GM12873 (cell line): ENCODE measurements around the gene PRAC1.

ENCODE experiments used
- TF ChIP-seq, protein P1 (sequence below): IDR thresholded peaks from 2 replicates; pipeline ENCODE4 v1.5.1; 2012; ENCODE audit warnings: low read depth, mild to moderate bottlenecking, moderate library complexity, low read length, control low read depth; ENCODE audit not compliant: insufficient read depth; ENCODE audit errors: missing control alignments

Gene PRAC1

DNA sequence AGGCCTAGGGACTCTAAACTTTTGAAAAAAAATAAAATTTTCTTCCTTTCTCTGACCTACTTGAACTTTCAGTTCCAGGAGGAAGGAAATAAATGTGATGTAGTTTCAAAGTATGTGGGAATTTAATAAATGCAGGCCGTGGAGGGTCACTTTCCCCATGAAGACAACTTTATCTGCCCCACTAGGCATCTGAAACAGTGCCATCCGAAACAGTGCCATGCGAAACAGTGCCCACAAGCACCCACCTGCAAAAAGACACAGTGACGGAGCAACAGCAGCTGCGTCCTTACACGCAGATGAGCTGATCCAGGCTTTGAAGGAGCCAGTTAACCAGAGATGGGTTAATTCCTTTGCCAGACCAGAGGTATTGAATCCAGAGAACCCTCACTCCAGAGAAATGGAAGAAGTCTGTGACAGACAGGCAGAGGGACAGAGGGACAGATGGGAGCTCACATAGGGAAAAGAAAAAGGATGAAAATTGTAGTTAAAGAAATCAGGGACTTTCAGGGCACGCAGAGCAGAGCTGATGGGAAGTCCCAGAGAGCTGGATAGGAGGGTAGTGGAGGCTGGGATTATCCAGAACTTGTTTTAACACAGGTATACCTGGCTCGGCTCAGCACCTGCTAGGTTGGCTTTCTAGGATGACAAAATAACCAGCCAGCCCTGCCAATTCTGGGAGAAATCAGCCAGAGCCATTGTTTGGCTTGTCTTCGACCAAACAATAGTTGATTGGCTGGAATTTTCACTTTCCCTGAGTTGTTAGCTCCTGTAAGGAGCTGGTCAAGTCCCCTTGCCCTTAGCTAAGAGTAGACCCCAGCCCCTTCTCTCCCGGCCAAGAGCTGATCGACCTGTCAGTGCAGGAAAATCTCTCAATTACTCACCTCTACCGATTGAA lies 23.3 kb upstream of the PRAC1 start:
- TF ChIP-seq, protein P1, sequence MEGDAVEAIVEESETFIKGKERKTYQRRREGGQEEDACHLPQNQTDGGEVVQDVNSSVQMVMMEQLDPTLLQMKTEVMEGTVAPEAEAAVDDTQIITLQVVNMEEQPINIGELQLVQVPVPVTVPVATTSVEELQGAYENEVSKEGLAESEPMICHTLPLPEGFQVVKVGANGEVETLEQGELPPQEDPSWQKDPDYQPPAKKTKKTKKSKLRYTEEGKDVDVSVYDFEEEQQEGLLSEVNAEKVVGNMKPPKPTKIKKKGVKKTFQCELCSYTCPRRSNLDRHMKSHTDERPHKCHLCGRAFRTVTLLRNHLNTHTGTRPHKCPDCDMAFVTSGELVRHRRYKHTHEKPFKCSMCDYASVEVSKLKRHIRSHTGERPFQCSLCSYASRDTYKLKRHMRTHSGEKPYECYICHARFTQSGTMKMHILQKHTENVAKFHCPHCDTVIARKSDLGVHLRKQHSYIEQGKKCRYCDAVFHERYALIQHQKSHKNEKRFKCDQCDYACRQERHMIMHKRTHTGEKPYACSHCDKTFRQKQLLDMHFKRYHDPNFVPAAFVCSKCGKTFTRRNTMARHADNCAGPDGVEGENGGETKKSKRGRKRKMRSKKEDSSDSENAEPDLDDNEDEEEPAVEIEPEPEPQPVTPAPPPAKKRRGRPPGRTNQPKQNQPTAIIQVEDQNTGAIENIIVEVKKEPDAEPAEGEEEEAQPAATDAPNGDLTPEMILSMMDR: no peak

- TF ChIP-seq, protein P1: no peak
Measured at GRCh38 chr17:48740537-48740936, 18.2 kb upstream of the PRAC1 start.

DNA sequence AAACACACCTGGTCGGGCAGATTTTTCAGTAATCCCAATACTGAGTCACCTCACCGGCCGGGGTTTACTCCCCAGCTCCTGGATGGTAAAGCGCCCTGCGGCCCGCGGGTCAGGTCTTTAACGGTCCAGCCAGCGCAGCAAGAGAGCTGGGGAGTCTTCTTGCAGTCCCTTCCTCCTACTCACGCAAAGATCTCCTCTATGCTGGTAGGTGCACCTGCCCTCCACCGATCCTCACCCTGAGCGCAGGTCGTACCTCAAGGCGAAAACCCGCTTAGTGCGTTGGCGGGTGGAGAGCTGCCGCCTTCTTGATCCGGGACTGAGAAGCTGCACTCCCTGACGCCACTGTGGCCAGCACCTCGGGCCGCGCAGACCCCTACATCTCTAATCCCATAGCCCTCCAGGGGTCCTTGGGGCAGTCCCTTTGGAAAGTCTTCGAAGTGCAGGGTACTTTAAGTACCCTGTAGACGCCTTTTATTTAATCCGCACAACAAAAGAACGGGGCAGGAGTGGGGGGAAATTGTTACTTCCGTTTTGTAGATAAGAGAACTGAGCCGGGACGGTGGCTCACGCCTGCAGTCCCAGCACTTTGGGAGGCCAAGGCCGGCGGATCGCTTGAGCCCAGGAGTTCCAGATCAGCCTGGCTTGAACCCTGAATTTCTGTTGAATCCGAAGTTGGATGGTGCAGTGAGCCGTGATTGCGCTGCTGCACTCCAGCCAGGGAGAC lies 16.6 kb upstream of the PRAC1 start:
- TF ChIP-seq, protein P1: no peak

- TF ChIP-seq, protein P1: no peak
Measured at GRCh38 chr17:48738424-48738802, 16.1 kb upstream of the PRAC1 start.

DNA sequence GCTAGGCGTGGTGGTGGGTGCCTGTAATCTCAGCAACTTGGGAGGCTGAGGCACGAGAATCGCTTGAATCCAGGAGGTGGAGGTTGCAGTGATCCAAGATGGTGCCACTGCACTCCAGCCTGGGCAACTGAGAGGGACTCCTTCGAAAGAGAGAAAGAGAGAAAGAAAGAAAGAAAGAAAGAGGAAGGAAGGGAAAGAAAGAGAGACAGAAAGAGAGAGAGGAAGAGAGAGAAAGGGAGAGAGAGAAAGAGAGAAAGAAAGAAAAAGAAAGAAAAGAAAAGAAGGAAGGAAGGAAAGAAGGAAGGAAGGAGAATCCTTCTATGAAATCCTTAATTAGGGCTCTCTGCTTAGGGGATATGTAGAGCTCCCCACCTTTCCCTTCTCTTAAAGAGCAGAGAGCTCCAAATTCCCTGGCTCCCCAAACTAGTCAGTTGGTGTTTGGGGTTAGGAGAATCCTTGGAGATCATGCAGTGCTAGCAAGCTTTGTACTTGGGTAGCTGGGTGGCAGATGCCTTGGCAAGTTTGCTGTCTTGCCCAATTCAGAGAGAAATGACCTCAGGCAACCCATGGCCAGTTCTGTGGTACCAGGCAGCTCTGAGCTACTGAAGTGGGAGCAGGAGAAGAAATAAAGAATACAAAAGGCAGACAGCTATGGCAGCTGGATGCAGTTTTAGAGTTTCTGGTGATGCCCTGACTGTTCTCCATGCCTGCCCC lies 15.2 kb upstream of the PRAC1 start:
- TF ChIP-seq, protein P1: no peak

DNA sequence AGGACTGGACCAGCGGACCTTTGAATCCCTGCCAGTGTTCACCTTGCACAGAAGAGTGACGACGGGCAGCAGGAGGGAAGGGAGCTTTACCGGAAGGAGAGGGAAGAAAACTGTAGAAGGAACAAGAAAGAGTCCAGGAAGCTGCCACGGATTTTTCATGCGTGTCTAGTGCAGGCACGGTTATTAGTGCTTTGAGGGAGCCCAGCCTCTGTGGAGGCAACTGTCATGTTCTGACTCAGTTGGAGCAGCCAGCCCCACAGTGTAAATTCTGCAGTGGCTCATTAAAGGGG lies 12.7 kb upstream of the PRAC1 start:
- TF ChIP-seq, protein P1: no peak
